Measurements from ENCODE around the gene POLG. TPM values are rescaled to one million over a fixed set of nuclear protein-coding genes. Genes with fewer than 3 reads are reported as not detected.

The POLG gene
- total and polyA plus RNA-seq, 2 experiments from 2014 or later = 28.8 to 74.1 TPM

DNA sequence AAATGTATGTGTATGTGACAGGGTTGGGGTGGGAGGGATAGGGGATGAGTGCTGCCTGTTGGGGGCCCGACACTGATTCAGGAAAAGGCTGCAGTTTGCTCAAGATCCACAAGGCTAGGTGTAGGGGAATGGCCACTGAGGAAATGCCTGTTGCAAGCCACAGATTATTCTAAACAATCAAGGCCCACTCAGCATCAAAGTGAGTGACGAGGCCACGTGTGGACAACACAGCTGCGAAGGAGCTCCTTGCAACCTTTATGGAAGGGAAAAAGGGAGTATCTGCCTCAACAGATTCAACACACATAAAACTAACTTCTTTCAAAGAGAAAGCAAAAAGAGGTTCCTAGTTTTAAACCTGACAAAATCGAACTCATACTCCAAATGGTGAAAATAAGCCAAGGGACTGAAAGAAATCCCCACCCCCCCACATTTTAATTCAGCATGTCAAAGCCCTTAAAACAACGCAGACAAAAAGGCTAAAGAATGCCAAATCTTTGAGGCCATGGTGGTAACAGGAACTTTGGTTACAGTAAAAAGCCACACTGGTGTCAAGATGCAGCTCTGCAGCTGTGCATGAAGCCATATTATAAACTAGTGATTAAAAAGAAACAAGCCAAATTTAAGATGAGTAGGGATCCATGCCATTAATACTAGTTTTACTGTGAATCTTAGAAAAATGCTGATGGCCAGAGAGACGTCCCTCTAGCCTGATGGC is 3.6 kb downstream of the POLG start (continued):
- no peak for TF ChIP-seq ZNF114 (CRISPR knock-in tag; IDR thresholded peaks at IDR 0.05)
- TF ChIP-seq EZH2 (IDR thresholded peaks at IDR 0.05; ENCODE audit: low read depth, unreplicated experiment) = no peak
- no peak for TF ChIP-seq CREB1 (CRISPR knock-in tag; IDR thresholded peaks at IDR 0.05; ENCODE audit: low read depth)
- TF ChIP-seq, protein P1, sequence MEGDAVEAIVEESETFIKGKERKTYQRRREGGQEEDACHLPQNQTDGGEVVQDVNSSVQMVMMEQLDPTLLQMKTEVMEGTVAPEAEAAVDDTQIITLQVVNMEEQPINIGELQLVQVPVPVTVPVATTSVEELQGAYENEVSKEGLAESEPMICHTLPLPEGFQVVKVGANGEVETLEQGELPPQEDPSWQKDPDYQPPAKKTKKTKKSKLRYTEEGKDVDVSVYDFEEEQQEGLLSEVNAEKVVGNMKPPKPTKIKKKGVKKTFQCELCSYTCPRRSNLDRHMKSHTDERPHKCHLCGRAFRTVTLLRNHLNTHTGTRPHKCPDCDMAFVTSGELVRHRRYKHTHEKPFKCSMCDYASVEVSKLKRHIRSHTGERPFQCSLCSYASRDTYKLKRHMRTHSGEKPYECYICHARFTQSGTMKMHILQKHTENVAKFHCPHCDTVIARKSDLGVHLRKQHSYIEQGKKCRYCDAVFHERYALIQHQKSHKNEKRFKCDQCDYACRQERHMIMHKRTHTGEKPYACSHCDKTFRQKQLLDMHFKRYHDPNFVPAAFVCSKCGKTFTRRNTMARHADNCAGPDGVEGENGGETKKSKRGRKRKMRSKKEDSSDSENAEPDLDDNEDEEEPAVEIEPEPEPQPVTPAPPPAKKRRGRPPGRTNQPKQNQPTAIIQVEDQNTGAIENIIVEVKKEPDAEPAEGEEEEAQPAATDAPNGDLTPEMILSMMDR (conservative IDR thresholded peaks at IDR 0.05; ENCODE audit: low read depth in 2 of 2) = no peak

DNA sequence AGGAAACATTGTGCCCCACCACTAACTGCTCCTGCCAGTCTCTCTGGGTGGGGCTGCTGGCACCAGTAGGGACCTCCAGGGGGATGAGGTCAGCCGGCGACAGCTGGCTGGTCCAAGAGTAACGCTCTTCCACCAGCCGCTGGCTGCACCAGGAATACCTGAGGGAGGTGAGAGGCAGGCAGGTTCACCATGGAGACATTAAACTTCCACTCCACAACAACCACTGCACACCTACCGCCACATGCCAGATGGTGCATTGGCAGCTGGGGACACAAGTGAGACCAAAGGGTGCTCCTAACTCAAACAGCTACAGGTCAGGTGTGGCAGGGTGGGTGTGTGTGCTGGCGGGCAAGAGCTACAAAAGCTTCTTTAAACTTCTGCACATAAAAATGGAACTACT is 4.5 kb downstream of the POLG start:
- peaks cover 32% of the 10 kb centered on the region for H3K79me2 ChIP-seq (replicated peaks; ENCODE audit: insufficient read depth)
- H2AFZ ChIP-seq = no peak overlapping the region
- H4K20me1 ChIP-seq (replicated peaks; ENCODE audit: insufficient read depth) = peaks cover 30% of the 10 kb centered on the region
- H3K4me3 ChIP-seq = no peak overlapping the region
- Mint-ChIP-seq H3K4me3 (no peak overlapping the region), H3K36me3 (ENCODE audit: low read depth) (peaks cover 77% of the 10 kb centered on the region), H3K27me3 (ENCODE audit: insufficient read depth, low read depth, poor library complexity) (peaks cover 7% of the 10 kb centered on the region), H3K4me1 (peaks cover 22% of the 10 kb centered on the region), H3K9me3 (peaks cover 5% of the 10 kb centered on the region), H3K27ac (no peak overlapping the region)
- ATAC-seq (no peak), DNase-seq (ENCODE audit: low spot score) (no peak)
- H3K9me2 ChIP-seq (ENCODE audit: insufficient read depth) = no peaks in the 10 kb centered on the region
- H3K4me1 ChIP-seq (ENCODE audit: insufficient read depth) = peaks cover 13% of the 10 kb centered on the region; the same call in 1 of the 2 replicates
- no peak overlapping the region for H3K4me2 ChIP-seq
- H3F3A ChIP-seq (replicated peaks; ENCODE audit: low read depth) = 0 out of 2 replicates have a peak, but pooled peaks cover 3% of the 10 kb centered on the region
- H3K27me3 ChIP-seq (ENCODE audit: insufficient read depth) = no peaks in the 10 kb centered on the region
- no peak overlapping the region for H3K27ac ChIP-seq (ENCODE audit: low read depth)
- H3K36me3 ChIP-seq (ENCODE audit: insufficient read depth) = peaks cover 58% of the 10 kb centered on the region
- TF ChIP-seq, protein P2, sequence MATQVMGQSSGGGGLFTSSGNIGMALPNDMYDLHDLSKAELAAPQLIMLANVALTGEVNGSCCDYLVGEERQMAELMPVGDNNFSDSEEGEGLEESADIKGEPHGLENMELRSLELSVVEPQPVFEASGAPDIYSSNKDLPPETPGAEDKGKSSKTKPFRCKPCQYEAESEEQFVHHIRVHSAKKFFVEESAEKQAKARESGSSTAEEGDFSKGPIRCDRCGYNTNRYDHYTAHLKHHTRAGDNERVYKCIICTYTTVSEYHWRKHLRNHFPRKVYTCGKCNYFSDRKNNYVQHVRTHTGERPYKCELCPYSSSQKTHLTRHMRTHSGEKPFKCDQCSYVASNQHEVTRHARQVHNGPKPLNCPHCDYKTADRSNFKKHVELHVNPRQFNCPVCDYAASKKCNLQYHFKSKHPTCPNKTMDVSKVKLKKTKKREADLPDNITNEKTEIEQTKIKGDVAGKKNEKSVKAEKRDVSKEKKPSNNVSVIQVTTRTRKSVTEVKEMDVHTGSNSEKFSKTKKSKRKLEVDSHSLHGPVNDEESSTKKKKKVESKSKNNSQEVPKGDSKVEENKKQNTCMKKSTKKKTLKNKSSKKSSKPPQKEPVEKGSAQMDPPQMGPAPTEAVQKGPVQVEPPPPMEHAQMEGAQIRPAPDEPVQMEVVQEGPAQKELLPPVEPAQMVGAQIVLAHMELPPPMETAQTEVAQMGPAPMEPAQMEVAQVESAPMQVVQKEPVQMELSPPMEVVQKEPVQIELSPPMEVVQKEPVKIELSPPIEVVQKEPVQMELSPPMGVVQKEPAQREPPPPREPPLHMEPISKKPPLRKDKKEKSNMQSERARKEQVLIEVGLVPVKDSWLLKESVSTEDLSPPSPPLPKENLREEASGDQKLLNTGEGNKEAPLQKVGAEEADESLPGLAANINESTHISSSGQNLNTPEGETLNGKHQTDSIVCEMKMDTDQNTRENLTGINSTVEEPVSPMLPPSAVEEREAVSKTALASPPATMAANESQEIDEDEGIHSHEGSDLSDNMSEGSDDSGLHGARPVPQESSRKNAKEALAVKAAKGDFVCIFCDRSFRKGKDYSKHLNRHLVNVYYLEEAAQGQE (IDR thresholded peaks at IDR 0.05; ENCODE audit: unreplicated experiment) = no peak
- TF ChIP-seq NANOG (IDR thresholded peaks at IDR 0.05; ENCODE audit: borderline replicate concordance) = no peak
- TF ChIP-seq, protein P3, sequence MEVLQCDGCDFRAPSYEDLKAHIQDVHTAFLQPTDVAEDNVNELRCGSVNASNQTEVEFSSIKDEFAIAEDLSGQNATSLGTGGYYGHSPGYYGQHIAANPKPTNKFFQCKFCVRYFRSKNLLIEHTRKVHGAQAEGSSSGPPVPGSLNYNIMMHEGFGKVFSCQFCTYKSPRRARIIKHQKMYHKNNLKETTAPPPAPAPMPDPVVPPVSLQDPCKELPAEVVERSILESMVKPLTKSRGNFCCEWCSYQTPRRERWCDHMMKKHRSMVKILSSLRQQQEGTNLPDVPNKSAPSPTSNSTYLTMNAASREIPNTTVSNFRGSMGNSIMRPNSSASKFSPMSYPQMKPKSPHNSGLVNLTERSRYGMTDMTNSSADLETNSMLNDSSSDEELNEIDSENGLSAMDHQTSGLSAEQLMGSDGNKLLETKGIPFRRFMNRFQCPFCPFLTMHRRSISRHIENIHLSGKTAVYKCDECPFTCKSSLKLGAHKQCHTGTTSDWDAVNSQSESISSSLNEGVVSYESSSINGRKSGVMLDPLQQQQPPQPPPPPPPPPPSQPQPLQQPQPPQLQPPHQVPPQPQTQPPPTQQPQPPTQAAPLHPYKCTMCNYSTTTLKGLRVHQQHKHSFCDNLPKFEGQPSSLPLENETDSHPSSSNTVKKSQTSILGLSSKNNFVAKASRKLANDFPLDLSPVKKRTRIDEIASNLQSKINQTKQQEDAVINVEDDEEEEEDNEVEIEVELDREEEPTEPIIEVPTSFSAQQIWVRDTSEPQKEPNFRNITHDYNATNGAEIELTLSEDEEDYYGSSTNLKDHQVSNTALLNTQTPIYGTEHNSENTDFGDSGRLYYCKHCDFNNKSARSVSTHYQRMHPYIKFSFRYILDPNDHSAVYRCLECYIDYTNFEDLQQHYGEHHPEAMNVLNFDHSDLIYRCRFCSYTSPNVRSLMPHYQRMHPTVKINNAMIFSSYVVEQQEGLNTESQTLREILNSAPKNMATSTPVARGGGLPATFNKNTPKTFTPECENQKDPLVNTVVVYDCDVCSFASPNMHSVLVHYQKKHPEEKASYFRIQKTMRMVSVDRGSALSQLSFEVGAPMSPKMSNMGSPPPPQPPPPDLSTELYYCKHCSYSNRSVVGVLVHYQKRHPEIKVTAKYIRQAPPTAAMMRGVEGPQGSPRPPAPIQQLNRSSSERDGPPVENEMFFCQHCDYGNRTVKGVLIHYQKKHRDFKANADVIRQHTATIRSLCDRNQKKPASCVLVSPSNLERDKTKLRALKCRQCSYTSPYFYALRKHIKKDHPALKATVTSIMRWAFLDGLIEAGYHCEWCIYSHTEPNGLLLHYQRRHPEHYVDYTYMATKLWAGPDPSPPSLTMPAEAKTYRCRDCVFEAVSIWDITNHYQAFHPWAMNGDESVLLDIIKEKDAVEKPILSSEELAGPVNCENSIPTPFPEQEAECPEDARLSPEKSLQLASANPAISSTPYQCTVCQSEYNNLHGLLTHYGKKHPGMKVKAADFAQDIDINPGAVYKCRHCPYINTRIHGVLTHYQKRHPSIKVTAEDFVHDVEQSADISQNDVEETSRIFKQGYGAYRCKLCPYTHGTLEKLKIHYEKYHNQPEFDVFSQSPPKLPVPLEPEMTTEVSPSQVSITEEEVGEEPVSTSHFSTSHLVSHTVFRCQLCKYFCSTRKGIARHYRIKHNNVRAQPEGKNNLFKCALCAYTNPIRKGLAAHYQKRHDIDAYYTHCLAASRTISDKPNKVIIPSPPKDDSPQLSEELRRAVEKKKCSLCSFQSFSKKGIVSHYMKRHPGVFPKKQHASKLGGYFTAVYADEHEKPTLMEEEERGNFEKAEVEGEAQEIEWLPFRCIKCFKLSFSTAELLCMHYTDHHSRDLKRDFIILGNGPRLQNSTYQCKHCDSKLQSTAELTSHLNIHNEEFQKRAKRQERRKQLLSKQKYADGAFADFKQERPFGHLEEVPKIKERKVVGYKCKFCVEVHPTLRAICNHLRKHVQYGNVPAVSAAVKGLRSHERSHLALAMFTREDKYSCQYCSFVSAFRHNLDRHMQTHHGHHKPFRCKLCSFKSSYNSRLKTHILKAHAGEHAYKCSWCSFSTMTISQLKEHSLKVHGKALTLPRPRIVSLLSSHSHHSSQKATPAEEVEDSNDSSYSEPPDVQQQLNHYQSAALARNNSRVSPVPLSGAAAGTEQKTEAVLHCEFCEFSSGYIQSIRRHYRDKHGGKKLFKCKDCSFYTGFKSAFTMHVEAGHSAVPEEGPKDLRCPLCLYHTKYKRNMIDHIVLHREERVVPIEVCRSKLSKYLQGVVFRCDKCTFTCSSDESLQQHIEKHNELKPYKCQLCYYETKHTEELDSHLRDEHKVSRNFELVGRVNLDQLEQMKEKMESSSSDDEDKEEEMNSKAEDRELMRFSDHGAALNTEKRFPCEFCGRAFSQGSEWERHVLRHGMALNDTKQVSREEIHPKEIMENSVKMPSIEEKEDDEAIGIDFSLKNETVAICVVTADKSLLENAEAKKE (CRISPR knock-in tag; IDR thresholded peaks at IDR 0.05) = no peak
- no peak for TF ChIP-seq EZH2phosphoT487 (IDR thresholded peaks at IDR 0.05; ENCODE audit: unreplicated experiment)
- no peak for TF ChIP-seq EZH2 (IDR thresholded peaks at IDR 0.05; ENCODE audit: low read depth, unreplicated experiment)
- no peak for TF ChIP-seq ZNF331 (CRISPR knock-in tag; IDR thresholded peaks at IDR 0.05; ENCODE audit: low read depth)
- no peak for TF ChIP-seq POLR2AphosphoS5 (IDR thresholded peaks at IDR 0.05; ENCODE audit: low read depth)
- no peak for TF ChIP-seq STAT1 (IDR thresholded peaks at IDR 0.05; ENCODE audit: unreplicated experiment)
- TF ChIP-seq JUNB (IDR thresholded peaks at IDR 0.05; ENCODE audit: unreplicated experiment) = no peak
- TF ChIP-seq, protein P4, sequence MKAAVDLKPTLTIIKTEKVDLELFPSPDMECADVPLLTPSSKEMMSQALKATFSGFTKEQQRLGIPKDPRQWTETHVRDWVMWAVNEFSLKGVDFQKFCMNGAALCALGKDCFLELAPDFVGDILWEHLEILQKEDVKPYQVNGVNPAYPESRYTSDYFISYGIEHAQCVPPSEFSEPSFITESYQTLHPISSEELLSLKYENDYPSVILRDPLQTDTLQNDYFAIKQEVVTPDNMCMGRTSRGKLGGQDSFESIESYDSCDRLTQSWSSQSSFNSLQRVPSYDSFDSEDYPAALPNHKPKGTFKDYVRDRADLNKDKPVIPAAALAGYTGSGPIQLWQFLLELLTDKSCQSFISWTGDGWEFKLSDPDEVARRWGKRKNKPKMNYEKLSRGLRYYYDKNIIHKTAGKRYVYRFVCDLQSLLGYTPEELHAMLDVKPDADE (IDR thresholded peaks at IDR 0.05) = no peak

All from GM23338 (cell line).